ENCODE data around the gene CHPF2.

GRCh38 chr7:151260883-151261282 is 28.6 kb downstream of the CHPF2 start:
- TF ChIP-seq CTCF (IDR thresholded peaks at IDR 0.05; ENCODE audit: insufficient read depth, low read depth, low read length) (no peak), EZH2 (IDR thresholded peaks at IDR 0.05; ENCODE audit: insufficient read depth, low read length) (no peak)
